Measurements from ENCODE around the gene LAMP2. TPM values are rescaled to one million over a fixed set of nuclear protein-coding genes. Genes with fewer than 3 reads are reported as not detected.

Gene LAMP2
- total and polyA plus RNA-seq, 2 donors (not counting 3 experiments of a cell fraction or from before 2014, with no cell fraction given), result 108 to 135 TPM

- CTCF ChIA-PET, result no interaction called here
- no peaks in the 10 kb centered on the region for H3K79me2 ChIP-seq (ENCODE audit: control insufficient read depth, insufficient read depth, low read length)
- dilution Hi-C loops (cut with MboI; ENCODE audit: extremely low pct_ligation_motif_present, low sequenced_read_pairs) (no loop called here), intact Hi-C loops (cut with micrococcal nuclease) (no loop called here)
- no peak overlapping the region for H3K4me2 ChIP-seq (ENCODE audit: insufficient read depth, low read length)
- no TSS peak for BruUV-seq (replicated peaks)
- H3K4me1 ChIP-seq (ENCODE audit: control insufficient read depth, extremely low read depth, insufficient read depth, low read length), result no peaks in the 10 kb centered on the region
- no peak overlapping the region for H3K27ac ChIP-seq (ENCODE audit: insufficient read depth, low read depth, low read length)
- no peaks in the 10 kb centered on the region for H3K9me3 ChIP-seq (replicated peaks; ENCODE audit: control insufficient read depth, insufficient read depth, low read length)
- TF ChIP-seq POLR2A (IDR thresholded peaks at IDR 0.05; ENCODE audit: low read depth, low read length) (no peak), EZH2 (IDR thresholded peaks at IDR 0.05; ENCODE audit: borderline replicate concordance, low read depth, low read length, severe bottlenecking) (no peak), FOS (IDR thresholded peaks at IDR 0.05; ENCODE audit: borderline replicate concordance, insufficient read depth, low read length) (no peak), GATA2 (IDR thresholded peaks at IDR 0.05; ENCODE audit: insufficient read depth, insufficient read length, low read depth, low read length) (no peak), MYC (IDR thresholded peaks at IDR 0.05; ENCODE audit: low read depth, low read length) (no peak), CTCF (IDR thresholded peaks at IDR 0.05; ENCODE audit: extremely low read depth in 1 of 2, insufficient read depth in 1 of 2, low read depth in 1 of 2, low read length in 2 of 2) (no peak), JUN (IDR thresholded peaks at IDR 0.05; ENCODE audit: borderline replicate concordance, insufficient read depth, insufficient read length, low read depth) (no peak), POLR2AphosphoS5 (IDR thresholded peaks at IDR 0.05; ENCODE audit: insufficient read depth, low read depth, low read length) (no peak)
- DNase-seq (ENCODE audit: low read depth, low spot score) (no peak), FAIRE-seq (no peak)
- POLR2A ChIA-PET, result no interaction called here
- H4K20me1 ChIP-seq (replicated peaks; ENCODE audit: control insufficient read depth, extremely low read depth, insufficient read depth, low read length), result no peaks in the 10 kb centered on the region
- no peaks in the 10 kb centered on the region for H3K9me1 ChIP-seq (replicated peaks; ENCODE audit: control insufficient read depth, extremely low read depth, insufficient read depth, low read length)
- no peaks in the 10 kb centered on the region for H3K36me3 ChIP-seq (ENCODE audit: control insufficient read depth in 2 of 2, extremely low read depth in 1 of 2, insufficient read depth in 2 of 2, low read length in 2 of 2)
- H3K4me3 ChIP-seq (replicated peaks in 1 of 3; ENCODE audit: insufficient read depth in 1 of 3, low read depth in 1 of 3, low read length in 3 of 3), result no peak overlapping the region
- H3K27me3 ChIP-seq (ENCODE audit: control insufficient read depth in 2 of 2, insufficient read depth in 2 of 2, low read length in 2 of 2), result no peaks in the 10 kb centered on the region
- H2AFZ ChIP-seq (ENCODE audit: low read depth, low read length), result no peak overlapping the region
- no peak overlapping the region for H3K9ac ChIP-seq (replicated peaks; ENCODE audit: extremely low read depth, insufficient read depth, low read length)
Measured at GRCh38 chrX:120406638-120407037, 62.5 kb downstream of the LAMP2 start.

Data from endothelial cell of umbilical vein (primary cell).